ENCODE data around the gene GBP1.
"Not testable (repeated sequence)": the region's sequence is repeated elsewhere in the genome, so short reads cannot be mapped to it uniquely, and the experiment has no call there.

The GBP1 gene

GRCh38 chr1:89065079-89065868 lies at the start of gene GBP1:
GBP1 (minus strand) TSS chr1:89065208; CDS start chr1:89063234, 1,974 bp downstream.
- DNase-seq (ENCODE audit: low read depth): peak; percentile 69
- H3K4me3 ChIP-seq (ENCODE audit: low read depth, low read length): peak within 1 kb of the TSS; percentile 51

GRCh38 chr1:89114662-89115061 lies 49.7 kb upstream of the GBP1 start:
- no peak for DNase-seq (ENCODE audit: low read depth)
- no peak overlapping the region for H3K4me3 ChIP-seq (ENCODE audit: low read depth, low read length)

GRCh38 chr1:89112871-89113613 lies 48.0 kb upstream of the GBP1 start:
- no peak overlapping the region for H3K4me3 ChIP-seq (ENCODE audit: low read depth, low read length)
- DNase-seq (ENCODE audit: low read depth): no peak

GRCh38 chr1:89104687-89105086 lies 39.7 kb upstream of the GBP1 start:
- DNase-seq (ENCODE audit: low read depth): no peak
- no peak overlapping the region for H3K4me3 ChIP-seq (ENCODE audit: low read depth, low read length)

GRCh38 chr1:89104147-89104546 lies 39.1 kb upstream of the GBP1 start:
- no peak overlapping the region for H3K4me3 ChIP-seq (ENCODE audit: low read depth, low read length)
- DNase-seq (ENCODE audit: low read depth): no peak

GRCh38 chr1:89102021-89102420 lies 37.0 kb upstream of the GBP1 start:
- H3K4me3 ChIP-seq (ENCODE audit: low read depth, low read length): no peak overlapping the region
- DNase-seq (ENCODE audit: low read depth): no peak

- no peak for DNase-seq (ENCODE audit: low read depth)
- no peak overlapping the region for H3K4me3 ChIP-seq (ENCODE audit: low read depth, low read length)
Measured at GRCh38 chr1:89100412-89100811, 35.4 kb upstream of the GBP1 start.

- no peak for DNase-seq (ENCODE audit: low read depth)
- no peak overlapping the region for H3K4me3 ChIP-seq (ENCODE audit: low read depth, low read length)
Measured at GRCh38 chr1:89098857-89099256, 33.8 kb upstream of the GBP1 start.

GRCh38 chr1:89095737-89096136 lies 30.7 kb upstream of the GBP1 start:
- no peak overlapping the region for H3K4me3 ChIP-seq (ENCODE audit: low read depth, low read length)
- no peak for DNase-seq (ENCODE audit: low read depth)

GRCh38 chr1:89089962-89090361 lies 25.0 kb upstream of the GBP1 start:
- no peak overlapping the region for H3K4me3 ChIP-seq (ENCODE audit: low read depth, low read length)
- DNase-seq (ENCODE audit: low read depth): no peak

- H3K4me3 ChIP-seq (ENCODE audit: low read depth, low read length): no peak overlapping the region
- DNase-seq (ENCODE audit: low read depth): no peak
Measured at GRCh38 chr1:89088572-89088971, 23.6 kb upstream of the GBP1 start.

- DNase-seq (ENCODE audit: low read depth): no peak
- no peak overlapping the region for H3K4me3 ChIP-seq (ENCODE audit: low read depth, low read length)
Measured at GRCh38 chr1:89087241-89087640, 22.2 kb upstream of the GBP1 start.

GRCh38 chr1:89085781-89086180 lies 20.8 kb upstream of the GBP1 start:
- DNase-seq (ENCODE audit: low read depth): no peak
- H3K4me3 ChIP-seq (ENCODE audit: low read depth, low read length): no peak overlapping the region

GRCh38 chr1:89081005-89081404 lies 16.0 kb upstream of the GBP1 start:
- DNase-seq (ENCODE audit: low read depth): no peak
- no peak overlapping the region for H3K4me3 ChIP-seq (ENCODE audit: low read depth, low read length)

GRCh38 chr1:89080068-89080467 lies 15.1 kb upstream of the GBP1 start:
- H3K4me3 ChIP-seq (ENCODE audit: low read depth, low read length); DNase-seq (ENCODE audit: low read depth): not testable (repeated sequence)

- not testable (repeated sequence) for DNase-seq (ENCODE audit: low read depth)
Measured at GRCh38 chr1:89072466-89073065, 7.6 kb upstream of the GBP1 start.

GRCh38 chr1:89070509-89070908 lies 5.5 kb upstream of the GBP1 start:
- DNase-seq (ENCODE audit: low read depth): no peak
- no peak overlapping the region for H3K4me3 ChIP-seq (ENCODE audit: low read depth, low read length)

More at GRCh38 chr1:89072466-89073065, 7.6 kb upstream of the GBP1 start:
- not testable (repeated sequence) for H3K4me3 ChIP-seq (ENCODE audit: low read depth, low read length)

- H3K4me3 ChIP-seq (ENCODE audit: low read depth, low read length): peak overlapping the region; percentile 17
- no peak for DNase-seq (ENCODE audit: low read depth)
Measured at GRCh38 chr1:89069951-89070350, 4.9 kb upstream of the GBP1 start.

- H3K4me3 ChIP-seq (ENCODE audit: low read depth, low read length): no peak overlapping the region
- DNase-seq (ENCODE audit: low read depth): peak; percentile 31
Measured at GRCh38 chr1:89068291-89068690, 3.3 kb upstream of the GBP1 start.

GRCh38 chr1:89064632-89065031 lies 376 bp downstream of the GBP1 start:
- DNase-seq (ENCODE audit: low read depth): no peak
- H3K4me3 ChIP-seq (ENCODE audit: low read depth, low read length): peak overlapping the region; percentile 51
